Lung (tissue), 12 donors: ENCODE data around the gene NEU2. TPM values are rescaled to one million over a fixed set of nuclear protein-coding genes. Genes with fewer than 3 reads are reported as not detected.

ENCODE experiments used
- ATAC-seq: fragments of 200-7000 bp; cut with Tn5 transposase; one replicate; pipeline ENCODE4 v1.9.1; 2020; ENCODE audit warnings: moderate number of reproducible peaks; ENCODE audit not compliant: insufficient read depth, low FRiP score
- DNase-seq, 3 donors: peaks; one replicate each; pipeline ENCODE4 v3.0.0-alpha.2; 2013 to 2017
- H3K27ac ChIP-seq, 2 donors: one replicate each; pipeline ENCODE4 v1.5.1; 2013; ENCODE audit warnings: mild to moderate bottlenecking in 2 of 2, moderate library complexity in 2 of 2, control low read depth in 1 of 2, inconsistent platforms in 1 of 2, low read depth in 1 of 2, low read length in 1 of 2
- H3K27me3 ChIP-seq, 3 donors: one replicate each; pipeline ENCODE4 v1.5.1; 2013; ENCODE audit warnings: low read length in 2 of 3; ENCODE audit not compliant: control insufficient read depth in 3 of 3, insufficient read depth in 3 of 3
- H3K36me3 ChIP-seq, 4 donors: one replicate each; pipeline ENCODE4 v1.5.1; 2013; ENCODE audit warnings: low read length in 4 of 4, mild to moderate bottlenecking in 1 of 4, moderate library complexity in 1 of 4; ENCODE audit not compliant: control insufficient read depth in 4 of 4, insufficient read depth in 4 of 4
- H3K4me1 ChIP-seq, 5 donors: one replicate each; pipeline ENCODE4 v1.5.1; 2013; ENCODE audit warnings: low read length in 5 of 5, mild to moderate bottlenecking in 2 of 5, moderate library complexity in 1 of 5; ENCODE audit not compliant: control insufficient read depth in 5 of 5, insufficient read depth in 5 of 5
- H3K4me3 ChIP-seq: one replicate; pipeline ENCODE4 v1.5.1; 2013; ENCODE audit warnings: mild to moderate bottlenecking, control low read depth, moderate library complexity
- H3K9ac ChIP-seq, 2 donors: one replicate each; pipeline ENCODE4 v1.5.1; 2013; ENCODE audit warnings: low read length in 2 of 2, control low read depth in 1 of 2; ENCODE audit not compliant: insufficient read depth in 1 of 2
- H3K9me3 ChIP-seq, 4 donors: one replicate each; pipeline ENCODE4 v1.5.1; 2013; ENCODE audit warnings: low read length in 3 of 4, mild to moderate bottlenecking in 1 of 4, moderate library complexity in 1 of 4; ENCODE audit not compliant: control insufficient read depth in 4 of 4, insufficient read depth in 3 of 4
- CTCF ChIP-seq: IDR thresholded peaks from 2 replicates; pipeline ENCODE4 v1.5.1; 2012; ENCODE audit warnings: mild to moderate bottlenecking; ENCODE audit errors: control extremely low read depth, extremely low read depth
- WGBS, 2 donors: extraction: QIAGEN DNeasy Blood & Tissue Kit; methylation state at CpG; one replicate each; pipeline ENCODE4 v1.1.7; 2013; 5-methylcytosine and 5-hydroxymethylcytosine counted together
- polyA plus RNA-seq, 2 donors: library from polyadenylated mRNA; stranded (reverse); fragments of 200-250 nt; gene quantifications; one replicate each; pipeline ENCODE4 v1.2.1, GENCODE V29; 2013
- total RNA-seq, 2 donors: library from RNA; depleted of rRNA in 1 of 2; stranded (reverse); fragments of >200 nt in 1 of 2; gene quantifications; one replicate each; pipeline ENCODE4 v1.2.1, GENCODE V29; 2014 to 2021
- donor health status: control.
- donor health status: control.
- donor health status: Bipolar disorder and iron deficiency.
- donor health status: healthy.
- donor health status: DM: yes; HTN: yes; CAD: no.

NEU2 gene
- total and polyA plus RNA-seq, 4 donors, result not detected

DNA sequence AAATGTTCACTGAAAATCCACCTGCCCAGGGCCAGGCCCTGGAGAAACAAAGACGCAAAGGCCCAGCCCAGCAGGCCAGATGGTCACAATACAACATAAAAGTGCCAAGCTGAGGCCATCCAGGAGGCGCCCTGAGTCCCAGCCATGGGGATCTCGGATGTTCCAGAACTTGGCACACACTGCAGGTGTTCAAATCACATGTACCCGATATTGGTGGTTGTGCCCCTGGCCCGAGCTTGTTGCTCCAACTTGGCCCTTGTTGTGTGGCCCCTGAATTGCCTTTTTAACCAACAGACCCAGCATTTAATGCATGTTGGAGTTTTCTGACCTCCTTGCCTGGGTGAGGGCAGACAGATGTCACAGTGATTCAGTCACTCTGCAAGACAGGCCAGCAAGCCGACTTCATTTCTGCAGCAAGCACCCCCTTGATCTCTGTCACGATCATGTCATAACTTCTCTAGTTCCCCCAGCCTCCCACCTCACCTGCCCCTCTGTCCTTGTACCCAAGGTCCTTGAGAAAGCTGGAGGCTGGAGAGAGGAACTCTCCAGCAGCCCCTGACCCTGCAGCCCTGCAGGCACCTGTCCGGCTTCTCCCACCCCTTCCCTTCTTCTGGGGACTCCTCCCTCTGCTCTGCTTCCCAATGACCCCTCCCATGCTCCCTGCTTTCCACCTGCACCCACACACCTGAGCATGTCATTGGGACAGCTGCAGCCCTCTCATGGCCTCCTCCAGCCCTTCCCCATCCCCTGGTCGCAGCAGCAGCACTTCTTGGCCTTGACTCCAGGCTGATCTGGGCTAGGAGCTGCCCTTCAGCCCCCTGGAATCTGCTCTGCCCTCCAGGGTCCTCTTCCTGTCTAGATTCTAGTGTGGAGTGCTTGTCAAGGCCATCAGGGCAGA is 28.6 kb upstream of the NEU2 start:
- ATAC-seq, result no peak
- Histone ChIP-seq H3K27me3 (no peaks in the 10 kb centered on the region), H3K4me3 (no peak overlapping the region), H3K4me1 (no peaks in the 10 kb centered on the region), H3K9ac (no peak overlapping the region), H3K9me3 (peaks cover 0 to 3% (median 0%) of the 10 kb centered on the region in 4 donors), H3K36me3 (no peaks in the 10 kb centered on the region), H3K27ac (no peak overlapping the region)
- 84 to 85% methylated on average over 9 of the region's 9 CpGs for WGBS, 2 donors
- no peak for DNase-seq
- no peak for TF ChIP-seq CTCF

GRCh38 chr2:233005096-233005495 is 27.4 kb upstream of the NEU2 start:
- Histone ChIP-seq H3K9ac (no peak overlapping the region), H3K4me3 (no peak overlapping the region), H3K36me3 (no peaks in the 10 kb centered on the region), H3K27me3 (no peaks in the 10 kb centered on the region), H3K4me1 (no peaks in the 10 kb centered on the region), H3K9me3 (peaks cover 0 to 3% (median 0%) of the 10 kb centered on the region in 4 donors), H3K27ac (no peak overlapping the region)
- ATAC-seq, result no peak
- no peak for TF ChIP-seq CTCF
- no peak for DNase-seq
- WGBS, 2 donors, result 92 to 97% methylated on average over 6 of the region's 6 CpGs

DNA sequence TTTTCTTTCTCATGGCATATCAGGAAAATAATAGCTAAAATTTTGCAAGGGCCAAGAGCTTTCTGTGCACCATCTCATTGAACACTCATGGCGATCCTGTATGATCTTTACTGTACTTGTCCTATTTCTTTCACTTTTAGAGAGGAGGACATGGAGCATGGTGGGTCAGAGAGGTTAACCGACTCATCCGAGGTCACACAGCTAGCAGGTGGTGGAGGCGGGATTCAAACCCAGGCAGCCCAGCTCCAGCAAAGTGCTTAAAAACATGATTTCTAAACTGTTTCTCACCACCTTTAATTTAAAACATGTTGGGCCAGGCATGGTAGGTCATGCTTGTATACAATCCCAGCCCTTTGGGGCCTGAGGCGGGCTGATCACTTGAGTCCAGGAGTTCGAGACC is 25.8 kb upstream of the NEU2 start:
- no peak for DNase-seq
- H3K4me3 ChIP-seq, result no peak overlapping the region
- no peak for ATAC-seq
- no peak for TF ChIP-seq CTCF
- H3K4me1 ChIP-seq, result peaks cover 0 to 2% (median 0%) of the 10 kb centered on the region in 5 donors
- 96 to 98% methylated on average over 6 of the region's 6 CpGs for WGBS, 2 donors
- peaks cover 0 to 3% (median 0%) of the 10 kb centered on the region in 4 donors for H3K9me3 ChIP-seq
- no peaks in the 10 kb centered on the region for H3K36me3 ChIP-seq
- H3K27ac ChIP-seq, result no peak overlapping the region
- H3K9ac ChIP-seq, result no peak overlapping the region
- no peaks in the 10 kb centered on the region for H3K27me3 ChIP-seq
